ENCODE results near the gene PDGFB.

PDGFB gene

DNA sequence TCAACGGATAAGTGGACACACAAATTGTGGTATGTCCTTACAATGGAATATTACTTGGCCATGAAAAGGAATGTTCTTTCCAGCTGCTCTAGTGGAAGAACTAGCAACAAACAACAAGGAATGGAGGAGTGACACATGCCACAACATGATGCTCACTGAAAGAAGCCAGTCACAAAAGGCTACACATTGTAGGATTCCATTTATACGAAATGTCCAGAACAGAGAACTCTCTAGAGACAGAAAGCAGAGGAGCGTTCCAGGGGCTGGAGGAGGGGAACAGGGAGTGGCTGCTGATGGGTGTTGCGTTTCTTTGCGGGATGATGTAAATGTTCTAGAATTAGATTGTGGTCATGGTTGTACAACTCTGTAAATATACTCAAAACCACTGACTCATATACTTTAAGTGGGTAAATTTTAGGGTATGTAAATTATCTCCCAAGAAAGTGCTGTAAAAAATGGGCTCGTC is 32.4 kb upstream of the PDGFB start:
- DNase-seq (ENCODE audit: low read depth in 3 of 3): no peak

DNA sequence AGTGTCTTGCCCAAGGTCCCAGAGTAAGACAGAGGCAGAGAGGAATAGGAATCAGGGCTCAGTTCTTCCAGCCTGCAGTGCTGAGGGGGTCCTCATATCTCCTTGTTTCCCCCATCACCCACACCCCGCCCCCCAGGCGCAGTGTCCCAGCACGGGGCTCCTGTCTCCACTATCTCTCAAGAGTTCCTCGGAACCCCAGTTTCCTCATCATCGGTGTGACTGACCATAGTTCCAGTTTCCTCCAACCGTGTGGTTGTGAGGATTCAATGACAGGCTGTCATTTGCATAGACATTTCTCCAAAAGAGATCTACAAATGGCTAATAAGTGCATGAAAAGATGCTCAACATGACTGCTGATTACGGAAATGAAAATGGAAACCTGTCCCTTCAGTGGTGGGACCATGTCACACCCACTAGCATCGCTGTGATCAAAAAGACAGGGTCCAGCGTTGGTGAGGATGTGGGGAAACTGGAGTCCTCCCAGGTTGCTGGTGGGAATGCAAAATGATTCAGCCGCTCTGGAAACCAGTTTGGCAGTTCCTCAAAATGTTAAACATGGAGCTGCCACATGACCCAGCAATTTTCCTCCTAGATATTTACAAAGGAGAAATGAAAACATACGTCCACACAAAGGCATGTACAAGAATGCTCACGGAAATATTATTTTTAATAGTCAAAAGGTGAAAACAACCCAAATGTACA is 31.8 kb upstream of the PDGFB start:
- DNase-seq (ENCODE audit: low read depth in 3 of 3): no peak

DNA sequence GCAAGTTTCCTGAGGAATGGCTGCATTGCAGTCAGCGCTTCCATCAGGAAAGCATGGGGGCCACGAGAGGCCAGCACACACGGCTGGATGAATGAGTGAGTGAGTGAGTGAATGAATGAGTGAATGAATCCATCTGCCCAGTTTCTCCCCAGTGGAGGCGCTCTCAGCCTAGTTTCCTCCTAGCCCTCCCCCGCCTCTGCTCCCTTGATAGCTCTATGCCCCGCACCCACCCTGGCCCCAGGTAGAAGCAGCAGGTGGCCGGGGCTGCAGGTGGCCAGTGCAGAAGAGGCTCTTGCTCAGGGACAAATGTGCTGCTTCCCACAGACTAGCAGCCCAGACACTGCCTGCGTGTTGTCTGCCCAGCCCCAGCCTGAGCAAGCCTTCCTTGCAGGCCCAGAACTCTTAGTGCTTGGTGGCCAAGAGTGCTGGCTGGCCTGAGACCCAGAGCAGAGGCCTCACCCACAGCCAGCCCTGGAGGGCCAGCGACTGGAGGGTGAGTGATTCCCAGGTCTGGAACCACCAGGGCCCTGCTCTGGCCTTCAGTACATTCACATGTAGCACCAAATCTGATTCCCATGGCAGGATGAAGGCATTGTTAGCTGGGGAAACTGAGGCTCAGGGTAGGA is 31.1 kb upstream of the PDGFB start:
- no peak for DNase-seq (ENCODE audit: low read depth in 3 of 3)

DNA sequence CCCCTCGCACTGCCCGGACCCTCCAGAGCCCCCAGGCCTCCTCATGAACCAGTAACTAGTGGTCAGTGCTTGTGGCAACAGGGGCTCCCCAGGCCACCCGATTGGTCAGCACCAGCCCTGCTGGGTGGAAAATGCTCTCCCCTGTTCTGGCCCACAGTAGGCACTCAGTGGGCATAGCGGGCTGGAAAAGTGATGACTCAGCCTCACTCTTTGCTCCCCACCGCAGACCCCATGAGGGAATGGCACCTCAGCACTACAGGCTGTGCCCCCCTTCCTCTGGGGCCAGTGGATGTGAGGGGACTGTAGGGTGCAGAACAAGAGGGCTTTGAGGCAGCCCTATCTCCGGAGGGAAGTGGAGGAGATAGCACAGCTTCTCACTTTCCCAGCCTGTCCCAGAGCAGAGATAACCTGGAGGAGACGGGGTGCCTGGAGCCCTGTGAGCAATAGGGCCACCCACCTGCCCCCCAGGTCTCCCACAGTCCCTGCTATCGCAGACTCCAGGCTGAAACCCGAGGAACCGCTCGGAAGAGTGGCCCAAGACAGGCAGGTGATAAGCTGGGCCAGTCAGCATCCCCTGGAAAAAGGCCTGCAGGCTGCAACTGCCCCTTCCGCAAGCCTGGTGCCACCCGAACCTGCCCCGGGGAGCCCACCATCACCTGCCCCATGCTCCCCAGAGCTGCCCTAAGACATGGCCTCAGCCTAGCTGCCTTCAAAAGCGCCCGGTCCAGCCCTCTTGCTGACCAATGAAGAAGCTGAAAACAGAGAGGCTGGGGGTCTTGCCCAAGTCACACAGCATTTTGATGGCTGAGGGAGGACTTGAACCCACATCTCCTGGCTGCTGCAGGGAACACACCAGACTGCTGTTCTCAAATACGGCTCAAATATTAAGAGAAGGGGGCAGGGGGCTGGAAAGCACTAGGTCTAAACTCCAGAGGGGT is 29.4 kb upstream of the PDGFB start:
- no peak for DNase-seq (ENCODE audit: low read depth in 3 of 3)

DNA sequence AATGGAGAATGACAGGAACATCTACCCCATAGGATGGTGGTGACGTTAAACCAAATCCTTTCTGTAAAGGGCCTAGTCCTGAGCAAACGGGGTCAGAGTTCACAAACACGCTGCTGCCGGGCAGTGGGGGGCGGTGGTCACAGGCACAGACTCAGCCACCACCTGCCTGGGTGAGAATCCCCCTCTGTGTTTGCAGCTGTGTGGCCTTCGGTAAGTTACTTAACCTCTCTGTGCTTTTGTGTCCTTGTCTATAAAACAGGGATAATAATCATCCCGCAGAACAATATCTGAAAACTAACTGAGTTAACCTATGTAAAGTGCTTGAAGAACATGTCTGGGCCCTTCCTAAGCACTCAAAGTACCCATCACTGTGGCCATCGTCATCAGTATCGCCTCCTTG is 26.0 kb upstream of the PDGFB start:
- no peak for DNase-seq (ENCODE audit: low read depth in 3 of 3)

DNA sequence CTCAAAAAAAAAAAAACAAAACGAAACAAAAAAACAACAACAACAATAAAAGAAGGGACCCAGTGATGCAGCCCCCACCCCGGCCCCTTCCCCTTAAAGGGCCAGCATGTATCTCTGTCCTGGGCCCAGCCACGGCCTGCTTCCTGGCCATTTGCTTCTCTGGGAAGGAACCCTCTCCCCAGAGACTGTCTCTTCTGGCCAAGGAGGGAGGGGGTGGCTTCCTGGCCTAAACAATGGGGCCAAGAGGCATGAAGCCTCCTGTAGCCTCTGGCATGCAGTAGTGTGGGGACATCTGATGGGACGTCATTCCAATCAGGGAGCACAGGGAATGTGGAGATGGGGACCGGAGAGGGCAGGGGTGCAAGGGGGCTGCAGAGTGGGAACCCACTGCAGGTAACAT is 25.5 kb upstream of the PDGFB start:
- no peak for DNase-seq (ENCODE audit: low read depth in 3 of 3)

DNA sequence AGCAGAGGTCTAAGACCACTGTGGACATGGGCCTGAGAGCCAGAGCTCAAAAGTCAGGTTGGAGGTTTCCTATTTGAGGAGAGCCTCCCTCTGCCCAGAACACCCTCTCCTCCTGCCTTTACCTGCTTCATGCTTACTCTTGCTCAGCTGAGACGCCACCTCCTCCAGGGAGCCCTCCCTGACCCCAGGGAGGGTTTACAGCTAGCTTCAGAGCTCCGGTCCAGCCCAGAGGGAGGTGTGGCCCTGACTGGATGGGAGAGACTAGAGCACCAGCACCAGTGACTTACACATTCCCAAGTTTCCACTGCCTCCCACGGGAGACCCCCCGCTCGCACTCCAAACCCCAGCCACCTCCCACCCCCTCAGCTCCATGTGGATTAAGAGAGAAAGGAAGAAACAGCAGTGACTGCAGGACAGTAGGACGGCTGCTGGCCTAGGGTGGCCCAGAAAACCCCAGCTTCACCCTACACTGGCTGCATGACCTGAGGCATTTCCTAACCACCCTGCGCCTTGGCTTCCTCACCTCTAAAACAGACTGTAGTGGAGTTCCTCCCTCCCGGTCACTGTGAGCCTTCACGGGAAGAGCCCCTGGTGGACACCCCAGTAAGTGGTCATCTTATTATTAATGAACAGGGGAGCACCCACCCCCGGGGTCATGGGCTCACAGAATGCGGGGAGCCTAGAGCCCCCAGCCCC is 24.5 kb upstream of the PDGFB start:
- DNase-seq (ENCODE audit: low read depth in 3 of 3): no peak

DNA sequence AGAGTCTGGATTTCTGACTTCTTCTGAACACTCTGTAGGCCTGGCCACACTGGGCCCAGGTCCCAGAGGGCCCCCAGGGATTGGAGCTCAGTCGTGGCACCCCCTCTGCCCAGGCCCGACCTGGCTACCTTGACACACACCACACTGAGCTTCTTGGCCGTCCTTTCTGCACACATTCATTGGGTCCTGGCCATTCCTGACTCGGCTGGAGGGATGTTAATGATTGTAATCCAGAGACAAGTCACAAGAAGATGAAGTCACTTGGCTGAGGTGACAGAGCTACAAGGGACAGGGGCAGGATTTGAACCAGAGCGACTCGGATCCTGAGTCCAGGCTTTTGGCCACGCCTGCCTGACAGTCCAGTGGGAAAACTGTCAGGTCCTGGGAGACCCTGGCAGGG is 23.9 kb upstream of the PDGFB start:
- no peak for DNase-seq (ENCODE audit: low read depth in 3 of 3)

DNA sequence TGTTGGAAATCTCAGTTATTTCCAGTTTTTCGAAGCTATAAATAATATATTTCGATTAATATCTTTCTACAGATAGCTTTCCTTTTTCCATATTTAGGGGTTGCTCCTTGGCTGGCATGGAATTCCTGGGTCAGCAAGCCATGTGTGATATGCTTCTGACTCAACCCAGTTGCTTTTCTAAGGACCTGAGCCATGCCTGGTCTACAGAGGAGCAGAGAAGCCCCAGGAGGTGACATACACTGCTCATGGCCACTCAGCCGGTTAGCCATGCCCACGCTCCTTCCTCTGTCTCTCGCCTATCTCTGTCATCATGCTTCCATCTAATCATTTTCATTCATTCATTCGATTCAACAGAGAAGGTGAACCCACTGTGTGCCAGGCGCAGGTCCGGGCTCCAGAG is 23.2 kb upstream of the PDGFB start:
- DNase-seq (ENCODE audit: low read depth in 3 of 3): no peak

DNA sequence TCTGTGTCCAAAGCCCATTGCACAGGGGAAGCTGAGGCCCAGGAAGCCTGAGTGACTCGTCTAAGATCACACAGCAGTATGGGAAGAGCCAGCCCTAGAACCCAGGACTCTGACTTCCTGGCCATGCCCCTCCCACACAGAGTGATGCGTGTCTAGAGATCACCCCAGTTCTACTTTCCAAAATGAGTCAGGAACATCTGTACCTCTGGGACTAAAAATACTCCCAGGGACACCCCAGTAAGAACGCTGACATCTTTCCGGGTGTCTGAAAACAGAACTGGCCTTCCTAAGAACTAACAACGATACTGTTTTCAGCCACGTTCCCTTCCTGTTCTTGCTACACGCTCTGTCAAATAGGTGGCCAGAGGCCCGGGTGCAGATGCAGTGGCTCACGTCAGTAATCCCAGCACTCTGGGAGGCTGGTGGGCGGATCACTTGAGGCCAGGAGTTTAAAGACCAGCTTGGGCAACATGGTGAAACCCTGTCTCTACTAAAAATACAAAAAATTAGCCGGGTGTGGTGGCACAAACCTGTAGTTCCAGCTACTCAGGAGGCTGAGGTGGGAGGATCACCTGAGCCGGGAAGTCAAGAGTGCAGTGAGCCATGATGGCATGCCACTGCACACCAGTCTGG is 21.7 kb upstream of the PDGFB start:
- no peak for DNase-seq (ENCODE audit: low read depth in 3 of 3)

DNA sequence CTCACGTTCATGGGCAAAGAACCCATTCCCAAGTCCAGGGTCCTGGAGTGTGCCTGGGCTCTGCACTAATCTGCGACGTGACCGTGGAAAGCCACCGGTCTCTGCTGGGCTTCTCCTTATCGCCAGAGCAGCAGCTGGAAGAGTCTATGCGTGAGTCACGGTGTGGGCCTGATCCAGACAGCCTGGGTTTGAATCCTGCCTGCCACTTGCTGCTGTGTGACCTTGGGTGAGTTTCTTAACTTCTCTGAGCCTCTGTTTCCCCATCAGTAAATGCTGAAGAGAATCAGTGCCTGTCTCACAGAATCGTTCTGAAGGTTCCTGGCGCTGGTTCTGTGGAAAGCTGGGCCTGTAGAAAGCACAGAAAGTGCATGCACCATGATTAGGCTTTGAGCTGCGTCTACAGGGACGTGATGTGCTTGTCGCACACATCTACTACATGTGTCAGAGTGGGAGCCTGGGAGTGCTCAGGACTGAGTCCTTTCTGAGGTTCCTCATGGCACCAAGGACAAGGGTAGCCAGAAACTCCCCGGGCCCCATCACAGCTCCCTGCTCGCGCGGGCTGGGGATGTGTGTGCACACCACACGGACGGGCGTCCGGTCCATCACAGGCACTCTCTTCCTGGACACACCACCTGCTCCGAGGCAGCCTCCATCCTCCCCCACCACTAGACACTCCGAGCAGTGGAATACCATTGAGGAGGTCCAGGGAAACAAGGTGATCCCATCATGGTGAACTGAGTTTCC is 20.5 kb upstream of the PDGFB start:
- no peak for DNase-seq (ENCODE audit: low read depth in 3 of 3)

DNA sequence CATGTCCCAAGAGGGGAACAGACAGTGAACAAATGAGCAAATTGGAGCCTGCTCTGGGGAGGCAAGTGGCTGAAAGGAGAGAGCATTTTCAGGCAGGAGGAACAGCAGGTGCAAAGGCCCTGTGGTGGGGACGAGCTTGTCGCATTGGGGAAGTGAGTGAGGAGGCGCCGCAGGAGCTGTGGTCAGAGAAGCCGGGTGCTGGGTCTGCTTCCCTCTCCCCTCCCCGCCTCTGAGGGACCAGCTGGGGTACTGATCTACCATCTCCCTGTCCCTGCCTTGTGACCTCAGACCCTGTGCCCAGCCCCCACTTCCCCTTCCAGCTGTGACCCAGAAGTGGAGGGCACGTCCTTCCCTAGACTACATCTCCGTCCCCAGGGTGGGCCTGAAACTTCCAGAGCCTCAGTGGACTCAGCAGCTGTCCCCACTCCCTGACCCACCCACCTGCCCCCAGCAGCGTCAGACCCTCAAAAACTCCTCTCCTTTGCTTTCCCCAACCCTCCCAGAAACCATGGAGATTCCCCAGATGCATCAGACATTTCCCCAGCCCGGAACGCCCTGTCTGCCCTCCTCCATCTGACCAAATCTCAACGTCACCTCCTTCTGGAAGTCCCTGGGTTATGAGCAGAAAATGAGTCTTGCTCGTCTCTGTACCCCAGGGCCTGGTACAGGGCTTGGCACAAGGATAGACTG is 19.7 kb upstream of the PDGFB start:
- DNase-seq (ENCODE audit: low read depth in 3 of 3): no peak

DNA sequence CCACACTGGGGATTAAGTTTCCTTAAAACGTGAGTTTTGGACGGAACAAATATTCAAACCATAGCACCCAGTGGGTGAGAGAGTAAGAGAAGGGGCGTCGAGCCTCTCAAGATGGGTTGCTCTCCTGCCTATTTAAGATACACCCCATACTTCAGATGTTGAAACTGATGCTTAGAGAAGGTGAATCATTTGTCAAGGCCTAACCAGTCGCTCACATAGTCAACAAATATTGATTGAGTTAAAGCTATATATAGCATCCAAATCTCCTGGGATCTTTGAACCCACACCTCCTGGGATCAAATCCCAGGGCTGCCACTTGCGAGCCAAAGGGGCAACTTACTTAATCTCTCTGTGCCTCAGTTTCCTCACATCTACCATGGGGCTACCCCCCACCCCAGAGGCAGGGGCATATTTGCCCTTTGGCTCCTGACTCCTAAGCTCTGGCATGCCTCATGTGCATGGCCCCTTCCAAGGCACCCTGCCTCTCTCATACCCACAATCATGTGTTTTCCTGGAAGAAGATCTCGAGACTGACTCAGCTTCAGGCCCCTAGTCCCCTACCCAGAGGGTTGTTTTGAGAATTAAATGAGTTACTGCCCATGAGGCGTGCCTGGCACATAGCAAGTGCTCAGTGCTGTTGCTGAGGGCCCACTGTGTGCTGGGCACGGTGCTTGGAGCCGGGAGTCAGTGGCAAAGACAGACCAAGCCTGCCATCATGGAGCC is 19.0 kb upstream of the PDGFB start:
- DNase-seq (ENCODE audit: low read depth in 3 of 3): no peak

DNA sequence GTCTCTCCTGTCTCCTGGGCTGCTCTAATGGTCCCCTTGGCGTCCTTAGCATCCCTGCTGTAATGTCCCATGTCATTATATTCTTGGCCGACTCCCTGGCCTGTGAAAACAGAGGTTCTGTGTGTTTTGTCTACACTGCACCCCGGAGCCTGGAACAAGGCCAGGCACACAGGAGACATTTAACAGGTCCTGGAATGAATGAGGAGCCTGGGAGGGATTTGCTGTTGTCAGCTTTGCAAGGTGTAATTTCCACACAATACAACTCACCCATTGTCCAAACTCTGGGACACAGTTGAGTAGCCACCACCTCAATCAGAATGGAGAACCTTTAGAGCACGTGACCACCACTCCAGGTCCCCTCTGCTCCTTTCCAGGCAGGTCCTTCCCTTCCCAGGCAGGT is 14.9 kb upstream of the PDGFB start:
- no peak for DNase-seq (ENCODE audit: low read depth in 3 of 3)

DNA sequence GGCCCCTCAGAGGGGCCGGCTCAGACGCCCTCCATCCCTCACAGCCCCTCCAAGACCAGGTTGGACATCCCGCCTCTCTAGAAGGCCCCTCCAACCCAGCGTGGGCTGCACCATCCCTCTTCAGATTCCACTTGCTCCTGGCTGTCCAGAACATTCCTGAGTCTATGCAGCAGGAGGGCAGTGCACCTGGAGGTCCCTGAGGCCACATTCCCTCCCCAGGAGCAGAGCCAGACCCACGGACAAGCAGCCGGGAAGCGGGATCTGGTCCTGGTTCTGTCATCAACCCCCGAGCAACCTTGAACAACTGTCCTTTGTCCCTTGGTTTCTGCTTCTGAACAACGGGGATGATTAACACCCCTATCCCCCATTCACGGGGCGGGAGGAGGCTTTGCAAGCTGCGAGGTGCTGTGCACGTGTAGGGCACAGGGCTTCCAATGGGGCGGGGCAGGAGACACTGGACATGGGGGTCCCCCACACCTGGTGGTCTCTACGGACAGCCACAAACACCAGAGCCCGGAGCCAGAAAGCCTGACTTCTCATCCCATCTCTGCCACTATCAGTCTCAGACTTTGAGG is 13.2 kb upstream of the PDGFB start:
- no peak for DNase-seq (ENCODE audit: low read depth in 3 of 3)

DNA sequence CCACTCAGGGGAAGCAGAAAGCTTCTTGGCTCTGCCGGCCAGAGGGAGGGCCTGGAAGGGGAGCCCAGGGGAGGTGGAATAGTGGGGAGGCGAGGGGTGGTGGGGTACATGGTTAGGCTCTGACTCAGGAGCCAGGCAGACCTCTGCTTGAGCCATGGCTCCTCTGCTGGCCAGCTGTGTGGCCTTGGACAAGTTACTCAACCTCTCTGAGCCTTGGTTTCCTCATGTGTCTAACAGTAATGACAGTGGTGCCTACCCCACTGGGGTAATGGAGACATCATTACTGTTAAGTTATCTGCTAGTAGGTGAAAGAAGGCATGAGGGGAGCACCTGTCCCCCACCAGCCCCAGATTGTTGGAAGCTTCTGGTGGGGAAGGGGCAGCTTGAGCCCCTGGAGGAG is 12.2 kb upstream of the PDGFB start:
- DNase-seq (ENCODE audit: low read depth in 3 of 3): no peak

DNA sequence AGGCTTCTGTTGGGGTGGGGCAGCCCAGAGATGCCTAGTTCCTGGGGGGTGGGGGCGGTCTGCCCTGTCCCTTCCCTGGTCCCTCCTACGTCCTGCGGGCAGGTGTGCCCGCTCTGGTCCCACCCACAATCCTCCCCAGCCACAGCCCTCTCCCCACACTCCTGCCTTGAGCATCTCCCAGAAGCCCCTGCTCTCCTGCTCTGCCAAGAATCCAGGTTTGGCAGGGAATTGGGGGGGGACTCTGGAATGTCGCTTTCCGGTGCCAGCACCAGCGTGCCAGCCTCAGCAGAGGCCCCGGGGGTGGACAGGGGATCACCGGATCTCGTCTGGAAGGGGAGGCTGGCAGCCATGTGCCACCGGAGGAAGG is 11.4 kb upstream of the PDGFB start:
- no peak for DNase-seq (ENCODE audit: low read depth in 3 of 3)

DNA sequence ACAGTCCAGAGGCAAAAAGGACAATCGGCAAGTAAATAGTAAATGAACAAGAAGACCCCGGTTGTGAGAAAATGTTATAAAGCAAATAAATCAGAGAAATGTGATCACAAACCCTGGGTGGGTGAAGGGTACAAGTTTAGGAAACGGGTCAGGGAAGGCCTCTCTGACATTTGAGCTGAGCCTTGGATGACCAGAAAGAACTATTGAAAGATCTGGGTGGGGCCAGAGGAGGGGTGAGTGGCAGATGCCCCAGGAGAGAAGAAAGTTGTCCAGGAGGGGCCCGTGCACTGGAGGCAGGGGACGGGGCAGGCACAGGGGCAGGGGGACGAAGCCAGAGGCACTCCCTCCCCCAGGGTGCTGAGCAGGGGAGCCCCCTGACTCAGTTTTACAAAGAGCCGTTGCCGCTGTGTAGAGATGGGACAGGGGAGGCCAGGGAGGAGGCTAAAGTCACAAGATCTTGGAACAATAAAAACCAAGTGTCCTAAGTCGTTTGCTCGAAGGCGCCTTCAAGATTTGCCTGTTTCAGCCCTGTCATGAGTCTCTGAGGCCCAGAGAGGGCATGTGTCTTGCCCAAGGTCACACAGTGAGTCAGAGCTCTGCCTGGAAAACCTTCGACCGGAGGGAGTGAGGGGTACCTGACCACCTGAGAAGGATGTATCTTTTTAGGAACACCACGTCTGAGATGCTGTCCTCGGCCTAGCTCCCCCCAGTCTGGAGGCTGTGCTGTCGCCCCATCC is 10.8 kb upstream of the PDGFB start:
- DNase-seq (ENCODE audit: low read depth in 3 of 3): no peak
